Activated effector memory CD4-positive, alpha-beta T cell treated with anti-CD3 and anti-CD28 coated beads, Interleukin-2, amount 50 U/mL, for 16 hours (primary cell): ENCODE data around the gene MOBP.

Experiments
- DNase-seq: peaks from one replicate; pipeline ENCODE4 v3.0.0-alpha.2; 2020

Gene MOBP

DNA sequence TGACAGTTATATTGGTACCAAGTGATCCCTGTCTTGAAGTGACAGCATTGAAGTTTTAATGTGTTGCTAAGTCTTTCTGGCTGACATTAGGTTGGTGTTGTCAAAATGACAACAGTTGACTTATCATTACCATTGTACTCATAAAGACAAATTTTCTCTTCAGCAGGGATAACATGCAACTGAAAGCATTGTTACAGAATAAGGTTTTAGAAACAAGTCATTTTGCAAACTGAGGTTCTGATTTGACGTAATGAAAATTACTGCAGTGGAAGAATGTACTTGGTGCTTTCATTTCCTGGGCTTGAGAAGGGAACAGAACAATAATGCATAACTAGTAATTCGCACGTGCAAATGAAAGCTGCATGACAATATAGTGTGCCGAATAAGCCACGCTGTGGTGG, 75.1 kb downstream of the MOBP start:
- DNase-seq: no peak

DNA sequence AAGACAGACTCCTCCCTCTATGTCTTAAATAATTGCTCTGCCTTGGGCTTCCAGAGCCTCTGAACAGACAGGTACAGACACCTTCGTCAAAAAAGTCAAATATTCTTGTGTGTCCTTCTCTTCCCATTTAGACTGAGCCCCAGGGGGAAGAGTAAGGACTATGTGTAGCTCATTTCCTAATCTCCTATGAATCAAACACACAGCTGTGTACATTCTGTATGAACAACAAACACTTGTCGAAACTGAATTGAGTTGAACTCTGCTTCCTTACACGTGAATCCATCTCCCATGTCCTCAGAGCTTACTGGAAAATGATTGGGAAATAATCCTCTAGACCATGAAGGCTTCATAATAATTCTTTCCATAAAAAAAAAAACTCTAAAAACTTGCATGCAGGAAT, 80.8 kb downstream of the MOBP start:
- no peak for DNase-seq

DNA sequence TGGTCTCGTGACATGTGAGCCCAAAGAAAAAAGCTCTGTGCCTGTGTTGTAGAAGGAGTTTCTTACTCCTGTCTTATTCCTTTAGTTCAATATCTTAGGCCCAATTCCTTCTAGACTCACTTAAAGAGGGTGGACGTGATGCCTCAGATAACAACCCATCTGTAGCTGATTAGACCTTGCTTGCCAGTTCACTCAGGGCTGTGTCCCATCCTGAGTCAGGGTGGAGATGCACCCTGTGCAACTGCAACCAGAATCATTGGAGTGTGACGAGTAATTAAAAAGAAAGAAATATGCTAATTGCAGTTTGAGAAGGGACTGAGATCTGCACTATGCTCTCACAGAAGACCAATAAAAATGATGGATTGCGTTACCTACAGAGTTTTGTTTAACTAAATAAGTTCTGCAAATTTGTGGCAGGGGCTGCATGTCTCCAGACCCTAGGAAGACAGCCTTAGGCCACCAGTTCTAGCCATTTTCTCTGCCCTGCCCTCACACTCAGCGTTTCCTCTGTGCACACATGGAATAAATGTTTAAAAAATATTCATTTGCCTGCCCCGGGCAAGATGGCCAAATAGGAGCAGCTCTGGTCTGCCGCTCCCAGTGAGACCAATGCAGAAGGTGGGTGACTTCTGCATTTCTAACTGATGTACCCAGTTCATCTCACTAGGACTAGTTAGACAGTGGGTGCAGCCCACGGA, 83.0 kb downstream of the MOBP start:
- DNase-seq: no peak
